ENCODE data around the gene SLIT3. TPM values are rescaled to one million over a fixed set of nuclear protein-coding genes. Genes with fewer than 3 reads are reported as not detected.

SLIT3 gene
- total RNA-seq, 1 donor from 2014 or later = 56.6 TPM

GRCh38 chr5:168944004-168944403, 356.9 kb downstream of the SLIT3 start:
- TF ChIP-seq CTCF (conservative IDR thresholded peaks at IDR 0.05) = no peak
- DNase-seq (ENCODE audit: extremely low spot score, unreplicated experiment) = no peak
- peak overlapping the region; percentile 21 for H3K27ac Mint-ChIP-seq

GRCh38 chr5:168943091-168943884, 357.7 kb downstream of the SLIT3 start:
- Mint-ChIP-seq H3K4me3 (no peak overlapping the region), H3K36me3 (no peaks in the 10 kb centered on the region), H3K9me3 (no peaks in the 10 kb centered on the region), H3K27ac (peak overlapping the region; percentile 21), H3K27me3 (peaks cover 46% of the 10 kb centered on the region), H3K4me1 (ENCODE audit: unreplicated experiment) (peaks cover 33% of the 10 kb centered on the region)
- no peak for TF ChIP-seq CTCF (conservative IDR thresholded peaks at IDR 0.05)
- DNase-seq (ENCODE audit: extremely low spot score, unreplicated experiment) = no peak

More at GRCh38 chr5:168944004-168944403, 356.9 kb downstream of the SLIT3 start:
- Mint-ChIP-seq H3K27me3 (peaks cover 43% of the 10 kb centered on the region), H3K9me3 (no peaks in the 10 kb centered on the region), H3K36me3 (no peaks in the 10 kb centered on the region), H3K4me3 (peak overlapping the region; percentile 44), H3K4me1 (ENCODE audit: unreplicated experiment) (peaks cover 36% of the 10 kb centered on the region)

GRCh38 chr5:168941901-168942300, 359.0 kb downstream of the SLIT3 start:
- peaks cover 45% of the 10 kb centered on the region for H3K27me3 Mint-ChIP-seq
- peaks cover 27% of the 10 kb centered on the region for H3K4me1 Mint-ChIP-seq (ENCODE audit: unreplicated experiment)
- no peak for TF ChIP-seq CTCF (conservative IDR thresholded peaks at IDR 0.05)
- no peak overlapping the region for H3K27ac Mint-ChIP-seq
- H3K4me3 Mint-ChIP-seq = no peak overlapping the region
- DNase-seq (ENCODE audit: extremely low spot score, unreplicated experiment) = no peak
- H3K36me3 Mint-ChIP-seq = peaks cover 4% of the 10 kb centered on the region
- H3K9me3 Mint-ChIP-seq = no peaks in the 10 kb centered on the region

GRCh38 chr5:168940712-168941111, 360.2 kb downstream of the SLIT3 start:
- TF ChIP-seq CTCF (conservative IDR thresholded peaks at IDR 0.05) = no peak
- peaks cover 23% of the 10 kb centered on the region for H3K4me1 Mint-ChIP-seq (ENCODE audit: unreplicated experiment)
- no peak overlapping the region for H3K27ac Mint-ChIP-seq
- H3K36me3 Mint-ChIP-seq = peaks cover 7% of the 10 kb centered on the region
- no peak for DNase-seq (ENCODE audit: extremely low spot score, unreplicated experiment)
- H3K27me3 Mint-ChIP-seq = peaks cover 45% of the 10 kb centered on the region
- H3K4me3 Mint-ChIP-seq = no peak overlapping the region
- H3K9me3 Mint-ChIP-seq = no peaks in the 10 kb centered on the region

- Mint-ChIP-seq H3K9me3 (no peaks in the 10 kb centered on the region), H3K4me3 (no peak overlapping the region), H3K27ac (no peak overlapping the region), H3K27me3 (peaks cover 50% of the 10 kb centered on the region), H3K4me1 (ENCODE audit: unreplicated experiment) (peaks cover 27% of the 10 kb centered on the region), H3K36me3 (peaks cover 7% of the 10 kb centered on the region)
- no peak for TF ChIP-seq CTCF (conservative IDR thresholded peaks at IDR 0.05)
- DNase-seq (ENCODE audit: extremely low spot score, unreplicated experiment) = no peak
These were observed 360.9 kb downstream of the SLIT3 start for GRCh38 chr5:168939887-168940544.
